ENCODE results near the gene MESP1.

Gene MESP1

GRCh38 chr15:89780601-89781000 is 29.6 kb upstream of the MESP1 start:
- DNase-seq: no peak

GRCh38 chr15:89778861-89779260 is 27.8 kb upstream of the MESP1 start:
- DNase-seq: no peak

- DNase-seq: no peak
Measured at GRCh38 chr15:89777782-89778380, 26.8 kb upstream of the MESP1 start.

GRCh38 chr15:89777073-89777751 is 26.2 kb upstream of the MESP1 start:
- DNase-seq: no peak

GRCh38 chr15:89776274-89777072 is 25.4 kb upstream of the MESP1 start, which contains the start of gene MESP2:
Gene MESP2, plus strand, starts transcription at chr15:89776332. Its CDS starts 26 bp downstream, at chr15:89776358.
- DNase-seq: peak; percentile 84

- no peak for DNase-seq
Measured at GRCh38 chr15:89775815-89776214, 24.8 kb upstream of the MESP1 start.

GRCh38 chr15:89774492-89774891 is 23.4 kb upstream of the MESP1 start:
- no peak for DNase-seq

GRCh38 chr15:89772932-89773583 is 22.0 kb upstream of the MESP1 start:
- DNase-seq: no peak

- DNase-seq: no peak
Measured at GRCh38 chr15:89770041-89770440, 19.0 kb upstream of the MESP1 start.

- no peak for DNase-seq
Measured at GRCh38 chr15:89769366-89769765, 18.3 kb upstream of the MESP1 start.

- no peak for DNase-seq
Measured at GRCh38 chr15:89768071-89768500, 17.0 kb upstream of the MESP1 start.

GRCh38 chr15:89767411-89767915 is 16.4 kb upstream of the MESP1 start:
- DNase-seq: no peak

- no peak for DNase-seq
Measured at GRCh38 chr15:89766357-89767311, 15.6 kb upstream of the MESP1 start.

- DNase-seq: no peak
Measured at GRCh38 chr15:89765694-89766093, 14.6 kb upstream of the MESP1 start.

- no peak for DNase-seq
Measured at GRCh38 chr15:89761929-89762328, 10.9 kb upstream of the MESP1 start.

GRCh38 chr15:89761009-89761831 is 10.2 kb upstream of the MESP1 start:
- no peak for DNase-seq

GRCh38 chr15:89760303-89761008 is 9.4 kb upstream of the MESP1 start:
- DNase-seq: peak; percentile 89

GRCh38 chr15:89759835-89760234 is 8.8 kb upstream of the MESP1 start:
- DNase-seq: no peak

GRCh38 chr15:89758981-89759380 is 7.9 kb upstream of the MESP1 start:
- no peak for DNase-seq

GRCh38 chr15:89758283-89758682 is 7.2 kb upstream of the MESP1 start:
- no peak for DNase-seq
